Glutamatergic neuron (in vitro differentiated cells): ENCODE data around the gene STIMATE. TPM values are rescaled to one million over a fixed set of nuclear protein-coding genes. Genes with fewer than 3 reads are reported as not detected.

Experiments
- DNase-seq: peaks from one replicate; pipeline ENCODE4 v3.0.0; 2022
- H3K27ac Mint-ChIP-seq: one replicate; pipeline ENCODE4 v1.8.0; 2020; ENCODE audit warnings: mild to moderate bottlenecking, mixed read lengths, inconsistent platforms; ENCODE audit not compliant: unreplicated experiment
- H3K27me3 Mint-ChIP-seq: one replicate; pipeline ENCODE4 v1.8.0; 2020; ENCODE audit warnings: mild to moderate bottlenecking, moderate library complexity, mixed read lengths, inconsistent platforms; ENCODE audit not compliant: unreplicated experiment
- H3K36me3 Mint-ChIP-seq: one replicate; pipeline ENCODE4 v1.8.0; 2020; ENCODE audit warnings: mild to moderate bottlenecking, mixed read lengths, inconsistent platforms; ENCODE audit not compliant: unreplicated experiment
- H3K4me1 Mint-ChIP-seq: one replicate; pipeline ENCODE4 v1.8.0; 2020; ENCODE audit warnings: mild to moderate bottlenecking, low read depth, mixed read lengths, inconsistent platforms; ENCODE audit not compliant: unreplicated experiment
- H3K4me3 Mint-ChIP-seq: one replicate; pipeline ENCODE4 v1.8.0; 2020; ENCODE audit warnings: mild to moderate bottlenecking, mixed read lengths, inconsistent platforms; ENCODE audit not compliant: unreplicated experiment
- H3K9me3 Mint-ChIP-seq: one replicate; pipeline ENCODE4 v1.8.0; 2020; ENCODE audit warnings: mild to moderate bottlenecking, moderate library complexity, mixed read lengths, inconsistent platforms; ENCODE audit not compliant: unreplicated experiment
- total RNA-seq: library from RNA; stranded (reverse); fragmentation: NEBNext Ultra II Directional; extraction: Animal tissue kit (Norgen Biotek cat#: 25700); gene quantifications from one replicate; pipeline ENCODE4 v1.2.1, GENCODE V29; 2021; ENCODE audit not compliant: unreplicated experiment
- TF ChIP-seq, protein P1 (sequence below): fragments of 200-600 bp; sonication (generic); IDR thresholded peaks from one replicate; pipeline ENCODE4 v1.5.0; 2021; ENCODE audit not compliant: partially characterized antibody, unreplicated experiment

The STIMATE gene
- total RNA-seq, 1 donor from 2014 or later, result 23.0 TPM

DNA sequence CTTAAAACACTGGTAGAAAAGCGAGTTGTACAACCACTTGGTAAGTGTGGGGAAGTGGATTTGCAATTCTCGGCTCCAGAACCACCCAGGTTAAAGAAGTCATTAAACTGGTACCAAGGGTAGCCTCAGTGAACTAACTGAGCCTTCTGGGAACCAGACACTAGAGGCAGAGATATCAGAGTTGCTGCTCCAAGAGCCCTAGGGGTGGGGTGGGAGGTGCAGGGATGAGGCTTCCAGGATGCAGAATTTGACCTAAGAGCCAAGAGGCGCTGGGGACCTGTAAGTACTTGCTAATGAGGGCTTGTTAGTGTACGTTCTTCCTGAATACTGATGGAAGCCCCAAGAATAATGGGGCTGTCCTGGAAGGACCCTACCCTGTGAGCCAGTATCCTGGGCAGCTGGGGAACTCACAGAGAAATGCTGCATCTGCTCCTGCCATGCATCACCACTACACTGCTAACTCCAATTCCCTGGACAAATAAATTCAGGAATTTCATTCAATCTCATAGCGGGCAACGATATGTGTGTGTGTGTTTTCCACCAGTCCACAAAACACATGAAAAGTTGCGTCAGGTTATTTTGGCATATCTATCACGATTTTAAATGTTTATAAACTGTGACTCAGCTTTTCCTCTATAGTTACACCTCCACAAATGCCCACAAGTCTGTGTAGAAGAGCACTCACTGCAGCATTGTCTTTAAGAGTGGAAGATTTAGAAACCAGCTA, 23.8 kb downstream of the STIMATE start:
- no peaks in the 10 kb centered on the region for H3K9me3 Mint-ChIP-seq
- no peaks in the 10 kb centered on the region for H3K27me3 Mint-ChIP-seq
- TF ChIP-seq, protein P1, sequence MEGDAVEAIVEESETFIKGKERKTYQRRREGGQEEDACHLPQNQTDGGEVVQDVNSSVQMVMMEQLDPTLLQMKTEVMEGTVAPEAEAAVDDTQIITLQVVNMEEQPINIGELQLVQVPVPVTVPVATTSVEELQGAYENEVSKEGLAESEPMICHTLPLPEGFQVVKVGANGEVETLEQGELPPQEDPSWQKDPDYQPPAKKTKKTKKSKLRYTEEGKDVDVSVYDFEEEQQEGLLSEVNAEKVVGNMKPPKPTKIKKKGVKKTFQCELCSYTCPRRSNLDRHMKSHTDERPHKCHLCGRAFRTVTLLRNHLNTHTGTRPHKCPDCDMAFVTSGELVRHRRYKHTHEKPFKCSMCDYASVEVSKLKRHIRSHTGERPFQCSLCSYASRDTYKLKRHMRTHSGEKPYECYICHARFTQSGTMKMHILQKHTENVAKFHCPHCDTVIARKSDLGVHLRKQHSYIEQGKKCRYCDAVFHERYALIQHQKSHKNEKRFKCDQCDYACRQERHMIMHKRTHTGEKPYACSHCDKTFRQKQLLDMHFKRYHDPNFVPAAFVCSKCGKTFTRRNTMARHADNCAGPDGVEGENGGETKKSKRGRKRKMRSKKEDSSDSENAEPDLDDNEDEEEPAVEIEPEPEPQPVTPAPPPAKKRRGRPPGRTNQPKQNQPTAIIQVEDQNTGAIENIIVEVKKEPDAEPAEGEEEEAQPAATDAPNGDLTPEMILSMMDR, result no peak
- H3K4me1 Mint-ChIP-seq, result peaks cover 15% of the 10 kb centered on the region
- peak overlapping the region; percentile 58 for H3K4me3 Mint-ChIP-seq
- no peaks in the 10 kb centered on the region for H3K36me3 Mint-ChIP-seq
- peak; percentile 51 for DNase-seq
- H3K27ac Mint-ChIP-seq, result peak overlapping the region; percentile 54

DNA sequence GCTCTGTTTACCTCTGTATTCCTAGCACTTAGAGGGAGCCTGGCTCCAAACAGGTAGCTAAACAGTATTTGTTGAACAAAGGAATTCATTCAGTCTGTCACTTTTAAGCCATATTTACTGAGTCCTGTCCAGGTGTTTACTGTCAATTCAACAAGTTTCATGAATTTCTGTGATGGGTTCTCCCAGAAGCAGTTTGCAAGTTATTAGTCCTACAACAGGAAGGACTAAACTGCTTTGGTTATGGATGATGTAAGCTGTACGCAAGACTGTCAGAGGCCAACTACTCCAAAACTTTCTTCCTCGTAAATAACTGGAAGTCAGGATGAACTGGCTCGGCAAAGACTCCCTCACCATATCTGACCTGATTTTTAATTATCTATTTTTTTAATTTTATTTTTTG, 25.1 kb downstream of the STIMATE start:
- no peaks in the 10 kb centered on the region for H3K27me3 Mint-ChIP-seq
- H3K4me3 Mint-ChIP-seq, result no peak overlapping the region
- H3K27ac Mint-ChIP-seq, result peak overlapping the region; percentile 5
- no peaks in the 10 kb centered on the region for H3K9me3 Mint-ChIP-seq
- DNase-seq, result no peak
- no peaks in the 10 kb centered on the region for H3K36me3 Mint-ChIP-seq
- H3K4me1 Mint-ChIP-seq, result peaks cover 15% of the 10 kb centered on the region
- TF ChIP-seq, protein P1, result no peak

DNA sequence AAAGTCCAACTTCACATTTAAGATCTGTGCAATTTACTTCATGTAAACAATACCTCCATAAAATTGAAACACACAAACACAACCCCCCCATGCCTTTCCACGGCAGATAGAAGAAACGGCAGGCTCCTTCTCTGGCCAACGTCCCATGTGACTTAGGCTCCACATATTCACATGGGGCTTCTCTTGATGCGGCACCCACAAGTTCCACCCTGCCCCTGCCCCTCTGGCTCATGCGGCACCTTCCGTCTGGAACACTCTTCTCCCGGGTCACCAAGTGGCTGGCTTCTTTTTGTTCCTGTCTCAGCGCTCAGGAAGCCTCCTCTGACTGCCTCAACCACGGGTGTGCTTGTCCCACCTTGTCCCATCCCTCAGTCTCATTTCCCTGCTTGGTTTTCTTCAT, 25.6 kb downstream of the STIMATE start:
- Mint-ChIP-seq H3K27ac (peak overlapping the region; percentile 5), H3K4me1 (peaks cover 15% of the 10 kb centered on the region), H3K36me3 (no peaks in the 10 kb centered on the region), H3K4me3 (no peak overlapping the region), H3K9me3 (no peaks in the 10 kb centered on the region), H3K27me3 (no peaks in the 10 kb centered on the region)
- no peak for DNase-seq
- TF ChIP-seq, protein P1, result no peak

DNA sequence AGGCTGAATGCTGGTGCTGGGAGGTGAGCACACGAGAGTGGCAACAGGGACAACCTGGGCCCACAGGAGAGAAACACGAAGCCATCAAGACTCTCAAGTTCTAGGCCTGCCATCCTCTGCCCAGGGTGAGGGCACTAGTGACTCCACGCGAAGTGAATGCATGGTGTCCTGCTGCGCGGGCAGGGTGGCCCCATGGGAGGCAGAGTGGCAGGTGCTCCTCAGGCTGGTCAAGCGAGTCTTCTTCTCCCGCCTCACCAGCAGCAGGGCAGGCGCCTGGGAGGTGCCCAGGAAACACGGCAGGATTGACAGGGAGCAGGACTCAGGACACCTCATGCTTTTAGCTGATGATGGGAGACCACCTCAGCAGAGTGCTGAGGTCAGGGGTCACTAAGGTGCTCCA, 26.9 kb downstream of the STIMATE start:
- H3K4me3 Mint-ChIP-seq, result no peak overlapping the region
- H3K27ac Mint-ChIP-seq, result no peak overlapping the region
- TF ChIP-seq, protein P1, result no peak
- no peaks in the 10 kb centered on the region for H3K9me3 Mint-ChIP-seq
- no peaks in the 10 kb centered on the region for H3K27me3 Mint-ChIP-seq
- peaks cover 9% of the 10 kb centered on the region for H3K36me3 Mint-ChIP-seq
- DNase-seq, result no peak
- peaks cover 15% of the 10 kb centered on the region for H3K4me1 Mint-ChIP-seq

DNA sequence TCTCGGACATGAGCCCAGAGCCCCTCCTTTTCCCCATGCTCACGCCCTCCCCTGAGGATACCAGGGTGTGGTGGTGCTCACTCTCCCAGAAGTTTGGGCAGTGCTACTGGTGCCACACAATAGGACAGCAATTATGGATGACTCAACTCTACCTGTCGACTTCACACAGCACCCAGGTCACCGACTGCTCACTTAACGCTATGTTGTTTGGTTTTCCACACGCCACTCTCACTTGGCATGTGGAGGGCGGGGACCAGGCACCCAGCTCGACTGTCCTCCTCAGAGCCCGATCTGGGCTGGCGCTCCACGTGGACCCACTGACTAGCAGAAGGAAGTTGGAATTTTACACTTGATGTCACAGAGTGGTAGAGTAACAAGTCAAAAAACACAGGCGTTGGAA, 30.9 kb downstream of the STIMATE start:
- Mint-ChIP-seq H3K36me3 (peaks cover 27% of the 10 kb centered on the region), H3K9me3 (peaks cover 10% of the 10 kb centered on the region), H3K27me3 (peaks cover 3% of the 10 kb centered on the region), H3K27ac (no peak overlapping the region), H3K4me3 (no peak overlapping the region), H3K4me1 (no peaks in the 10 kb centered on the region)
- DNase-seq, result no peak
- TF ChIP-seq, protein P1, result no peak
